HepG2 (cell line): Measurements from ENCODE around the gene FAM110A. TPM values are rescaled to one million over a fixed set of nuclear protein-coding genes. Genes with fewer than 3 reads are reported as not detected.

Experiments
- E2F5 ChIP-seq: sonication (generic); formaldehyde crosslinking; conservative IDR thresholded peaks from 2 replicates; pipeline ENCODE4 v1.4.0; 2020; ENCODE audit warnings: missing genetic modification reagents
- ETV5 ChIP-seq: IDR thresholded peaks from 2 replicates; pipeline ENCODE4 v1.6.1; 2018; ENCODE audit warnings: missing biosample characterization, missing genetic modification reagents, inconsistent platforms, borderline replicate concordance
- FOXJ3 ChIP-seq: sonication (generic); formaldehyde crosslinking; IDR thresholded peaks from 2 replicates; pipeline ENCODE4 v1.4.0; 2020; ENCODE audit warnings: missing genetic modification reagents, mild to moderate bottlenecking, borderline replicate concordance
- HNF4A ChIP-seq: sonication (generic); formaldehyde crosslinking; IDR thresholded peaks from 2 replicates; pipeline ENCODE4 v1.4.0; 2020; ENCODE audit warnings: missing genetic modification reagents
- HNRNPLL ChIP-seq: fragments of 200-400 bp; formaldehyde crosslinking; IDR thresholded peaks from 2 replicates; pipeline ENCODE4 v1.6.1; 2017; ENCODE audit warnings: mild to moderate bottlenecking, low read depth, low read length; ENCODE audit not compliant: poor library complexity, severe bottlenecking
- MBNL3 ChIP-seq: fragments of 250-450 bp; sonication (Bioruptor Pico); conservative IDR thresholded peaks from 2 replicates; pipeline ENCODE4 v1.8.0; 2022; ENCODE audit warnings: mild to moderate bottlenecking, inconsistent platforms
- MEIS2 ChIP-seq: sonication (generic); formaldehyde crosslinking; IDR thresholded peaks from 2 replicates; pipeline ENCODE4 v1.9.0; 2021; ENCODE audit warnings: mild to moderate bottlenecking, missing genetic modification reagents
- NFKB2 ChIP-seq: sonication (generic); formaldehyde crosslinking; IDR thresholded peaks from 2 replicates; pipeline ENCODE4 v1.4.0; 2020; ENCODE audit warnings: missing genetic modification reagents, borderline replicate concordance
- PBX3 ChIP-seq: sonication (generic); formaldehyde crosslinking; IDR thresholded peaks from 2 replicates; pipeline ENCODE4 v1.8.1; 2023; ENCODE audit warnings: missing genetic modification reagents, inconsistent platforms, borderline replicate concordance
- RAD51 ChIP-seq: fragments of 450-650 bp; IDR thresholded peaks from 2 replicates; pipeline ENCODE4 v1.6.1; 2016; ENCODE audit warnings: borderline replicate concordance
- SALL2 ChIP-seq: sonication (generic); formaldehyde crosslinking; IDR thresholded peaks from 2 replicates; pipeline ENCODE4 v1.8.1; 2023; ENCODE audit warnings: mild to moderate bottlenecking, missing genetic modification reagents, inconsistent platforms
- SMARCE1 ChIP-seq: fragments of 450-650 bp; IDR thresholded peaks from 2 replicates; pipeline ENCODE4 v1.6.1; 2017; ENCODE audit warnings: borderline replicate concordance
- STAG1 ChIP-seq: sonication (generic); formaldehyde crosslinking; IDR thresholded peaks from 2 replicates; pipeline ENCODE4 v1.4.0; 2020; ENCODE audit warnings: missing genetic modification reagents
- ZBTB49 ChIP-seq: sonication (generic); formaldehyde crosslinking; IDR thresholded peaks from 2 replicates; pipeline ENCODE4 v1.4.0; 2020; ENCODE audit warnings: missing genetic modification reagents, borderline replicate concordance
- ZFP41 ChIP-seq: sonication (generic); formaldehyde crosslinking; IDR thresholded peaks from 2 replicates; pipeline ENCODE4 v1.4.0; 2020; ENCODE audit warnings: mild to moderate bottlenecking, missing genetic modification reagents, borderline replicate concordance
- ZMYM3 ChIP-seq: sonication (generic); formaldehyde crosslinking; IDR thresholded peaks from 2 replicates; pipeline ENCODE4 v1.5.1; 2020; ENCODE audit warnings: mild to moderate bottlenecking, missing genetic modification reagents
- ZNF121 ChIP-seq: sonication (generic); formaldehyde crosslinking; IDR thresholded peaks from 2 replicates; pipeline ENCODE4 v1.5.0; 2020; ENCODE audit warnings: mild to moderate bottlenecking, missing genetic modification reagents
- ZNF547 ChIP-seq: sonication (generic); formaldehyde crosslinking; IDR thresholded peaks from 2 replicates; pipeline ENCODE4 v1.5.1; 2020; ENCODE audit warnings: mild to moderate bottlenecking, missing genetic modification reagents
- ZNF768 ChIP-seq: sonication (generic); formaldehyde crosslinking; IDR thresholded peaks from 2 replicates; pipeline ENCODE4 v1.4.0; 2020; ENCODE audit warnings: missing genetic modification reagents
- ZNF777 ChIP-seq: sonication (generic); formaldehyde crosslinking; IDR thresholded peaks from 2 replicates; pipeline ENCODE4 v1.4.0; 2020; ENCODE audit warnings: missing genetic modification reagents
- ZNF879 ChIP-seq: sonication (generic); formaldehyde crosslinking; IDR thresholded peaks from 2 replicates; pipeline ENCODE4 v1.8.1; 2023; ENCODE audit warnings: missing genetic modification reagents
- ZSCAN31 ChIP-seq: sonication (generic); formaldehyde crosslinking; IDR thresholded peaks from 2 replicates; pipeline ENCODE4 v1.5.0; 2020; ENCODE audit warnings: low read depth, mild to moderate bottlenecking, missing genetic modification reagents
- polyA plus RNA-seq, 8 experiments: library from polyadenylated mRNA; depleted of rRNA in 3 of 8; stranded (reverse) in 7 of 8; unstranded in 1 of 8; fragments of >200 nt; fragmentation: Illumina TruSeq in 4 of 8; extraction: Trizol in 4 of 8; gene quantifications; 2 replicates each; pipeline versions ENCODE4 v1.2.1 to v1.2.3, GENCODE V29; 2011 to 2016; ENCODE audit warnings: low read depth in 4 of 8, missing spikeins in 1 of 8, mixed read lengths in 1 of 8; ENCODE audit not compliant: insufficient read depth in 1 of 8
- total RNA-seq, 5 experiments: library from RNA; depleted of rRNA; stranded (reverse); fragments of >200 nt; fragmentation: Illumina TruSeq; extraction: Trizol; gene quantifications; 2 replicates each; pipeline ENCODE4 v1.2.3, GENCODE V29; 2016; ENCODE audit warnings: low read depth in 1 of 5
- TF ChIP-seq, protein P1 (sequence below): sonication (generic); formaldehyde crosslinking; conservative IDR thresholded peaks from 2 replicates; pipeline ENCODE4 v1.8.0; 2022; ENCODE audit warnings: low read depth, missing genetic modification reagents

Gene FAM110A
- total and polyA plus RNA-seq, 2 of the 13 experiments (the other 11 are each of a cell fraction or from before 2014, with no cell fraction given), result 1.9 TPM

- TF ChIP-seq ZNF879 (CRISPR knock-in tag), result no peak
- TF ChIP-seq FOXJ3 (CRISPR knock-in tag), result no peak
- TF ChIP-seq ZBTB49 (CRISPR knock-in tag), result no peak
- TF ChIP-seq HNRNPLL, result peak; percentile 47
- no peak for TF ChIP-seq MBNL3 (CRISPR knock-in tag)
- no peak for TF ChIP-seq ZNF121 (CRISPR knock-in tag)
- peak; percentile 42 for TF ChIP-seq STAG1 (CRISPR knock-in tag)
- no peak for TF ChIP-seq ZNF547 (CRISPR knock-in tag)
- no peak for TF ChIP-seq ZFP41 (CRISPR knock-in tag)
- no peak for TF ChIP-seq RAD51
- TF ChIP-seq NFKB2 (CRISPR knock-in tag), result no peak
- TF ChIP-seq ZNF768 (CRISPR knock-in tag), result peak; percentile 27; the same call in 1 of the 2 replicates
- TF ChIP-seq HNF4A, result no peak
- TF ChIP-seq SALL2 (CRISPR knock-in tag), result no peak
- TF ChIP-seq E2F5 (CRISPR knock-in tag), result 0 out of 2 replicates have a peak, but pooled peaks have one; percentile 23
- TF ChIP-seq ZNF777 (CRISPR knock-in tag), result no peak
- no peak for TF ChIP-seq SMARCE1
- TF ChIP-seq MEIS2 (CRISPR knock-in tag), result peak; percentile 23; the same call in 1 of the 2 replicates
- TF ChIP-seq, protein P1, sequence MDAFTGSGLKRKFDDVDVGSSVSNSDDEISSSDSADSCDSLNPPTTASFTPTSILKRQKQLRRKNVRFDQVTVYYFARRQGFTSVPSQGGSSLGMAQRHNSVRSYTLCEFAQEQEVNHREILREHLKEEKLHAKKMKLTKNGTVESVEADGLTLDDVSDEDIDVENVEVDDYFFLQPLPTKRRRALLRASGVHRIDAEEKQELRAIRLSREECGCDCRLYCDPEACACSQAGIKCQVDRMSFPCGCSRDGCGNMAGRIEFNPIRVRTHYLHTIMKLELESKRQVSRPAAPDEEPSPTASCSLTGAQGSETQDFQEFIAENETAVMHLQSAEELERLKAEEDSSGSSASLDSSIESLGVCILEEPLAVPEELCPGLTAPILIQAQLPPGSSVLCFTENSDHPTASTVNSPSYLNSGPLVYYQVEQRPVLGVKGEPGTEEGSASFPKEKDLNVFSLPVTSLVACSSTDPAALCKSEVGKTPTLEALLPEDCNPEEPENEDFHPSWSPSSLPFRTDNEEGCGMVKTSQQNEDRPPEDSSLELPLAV (CRISPR knock-in tag), result no peak
- no peak for TF ChIP-seq ETV5 (CRISPR knock-in tag)
- no peak for TF ChIP-seq ZSCAN31 (CRISPR knock-in tag)
- TF ChIP-seq PBX3, result no peak
- TF ChIP-seq ZMYM3 (CRISPR knock-in tag), result 0 out of 2 replicates have a peak, but pooled peaks have one; percentile 4
Measured at GRCh38 chr20:884983-885952, 51.8 kb downstream of the FAM110A start (continued).
